Common myeloid progenitor, CD34-positive (primary cell): ENCODE measurements around the gene CCS.
A peak's percentile ranks its signal among the peaks of the same experiment; 100 is the strongest.

Experiments used
- CTCF ChIA-PET: fragments of 350-600 bp; sonication (Branson Sonifier 250); formaldehyde crosslinking; loops from one replicate; lab custom pipeline; 2021; ENCODE audit warnings: antibody characterized with exemption; lab: Charles Lee
- POLR2A ChIA-PET: fragments of 350-600 bp; sonication (Branson Sonifier 250); formaldehyde crosslinking; loops from one replicate; lab custom pipeline; 2021; ENCODE audit warnings: antibody characterized with exemption; lab: Charles Lee
- DNase-seq, 3 donors: peaks; one replicate each; pipeline versions ENCODE4 v3.0.0 to v3.0.0-alpha.2; 2013
- H3K27ac ChIP-seq, 2 experiments: 1 replicate in 1 of 2; 2 replicates in 1 of 2; pipeline ENCODE4 v1.7.0; 2013; ENCODE audit warnings: inconsistent platforms in 2 of 2, low read length in 2 of 2, mild to moderate bottlenecking in 2 of 2, low read depth in 1 of 2, moderate library complexity in 1 of 2; ENCODE audit not compliant: severe bottlenecking in 2 of 2, insufficient read depth in 1 of 2, poor library complexity in 1 of 2
- H3K27me3 ChIP-seq, 5 experiments: replicated peaks in 2 of 5; 1 replicate in 3 of 5; 2 replicates in 2 of 5; pipeline versions ENCODE4 v1.6.1 to v1.7.0; 2013; ENCODE audit warnings: low read length in 4 of 5, mild to moderate bottlenecking in 2 of 5, moderate library complexity in 2 of 5, inconsistent platforms in 1 of 5; ENCODE audit not compliant: insufficient read depth in 5 of 5, control insufficient read depth in 4 of 5
- H3K36me3 ChIP-seq, 4 experiments: 1 replicate in 2 of 4; 2 replicates in 2 of 4; pipeline versions ENCODE4 v1.6.1 to v1.7.0; 2013; ENCODE audit warnings: low read length in 3 of 4, control low read depth in 1 of 4, mild to moderate bottlenecking in 1 of 4; ENCODE audit not compliant: control insufficient read depth in 4 of 4, insufficient read depth in 4 of 4
- H3K4me1 ChIP-seq, 4 experiments: 1 replicate in 3 of 4; 2 replicates in 1 of 4; pipeline versions ENCODE4 v1.6.1 to v1.7.1; 2013; ENCODE audit warnings: low read length in 3 of 4, mild to moderate bottlenecking in 3 of 4, control low read depth in 1 of 4, inconsistent platforms in 1 of 4, moderate library complexity in 1 of 4; ENCODE audit not compliant: control insufficient read depth in 4 of 4, insufficient read depth in 4 of 4; ENCODE audit errors: control extremely low read depth in 1 of 4
- H3K4me3 ChIP-seq, 7 experiments: 1 replicate in 4 of 7; 2 replicates in 3 of 7; pipeline versions ENCODE4 v1.5.1 to v1.7.0; 2013; ENCODE audit warnings: mild to moderate bottlenecking in 7 of 7, low read length in 6 of 7, moderate library complexity in 6 of 7, inconsistent platforms in 2 of 7, low read depth in 2 of 7, control low read depth in 1 of 7; ENCODE audit not compliant: insufficient read depth in 4 of 7, control insufficient read depth in 1 of 7; ENCODE audit errors: extremely low read depth in 1 of 7
- H3K9me3 ChIP-seq, 5 experiments: 1 replicate in 4 of 5; 2 replicates in 1 of 5; pipeline versions ENCODE4 v1.6.1 to v1.7.1; 2013; ENCODE audit warnings: low read length in 4 of 5, mild to moderate bottlenecking in 2 of 5, inconsistent platforms in 1 of 5, low read depth in 1 of 5, moderate library complexity in 1 of 5; ENCODE audit not compliant: control insufficient read depth in 4 of 5, insufficient read depth in 2 of 5; ENCODE audit errors: control extremely low read depth in 1 of 5
- WGBS: methylation state at CpG from one replicate; pipeline ENCODE4 v1.1.5; 2013; ENCODE audit not compliant: insufficient coverage; 5-methylcytosine and 5-hydroxymethylcytosine counted together

The CCS gene

DNA sequence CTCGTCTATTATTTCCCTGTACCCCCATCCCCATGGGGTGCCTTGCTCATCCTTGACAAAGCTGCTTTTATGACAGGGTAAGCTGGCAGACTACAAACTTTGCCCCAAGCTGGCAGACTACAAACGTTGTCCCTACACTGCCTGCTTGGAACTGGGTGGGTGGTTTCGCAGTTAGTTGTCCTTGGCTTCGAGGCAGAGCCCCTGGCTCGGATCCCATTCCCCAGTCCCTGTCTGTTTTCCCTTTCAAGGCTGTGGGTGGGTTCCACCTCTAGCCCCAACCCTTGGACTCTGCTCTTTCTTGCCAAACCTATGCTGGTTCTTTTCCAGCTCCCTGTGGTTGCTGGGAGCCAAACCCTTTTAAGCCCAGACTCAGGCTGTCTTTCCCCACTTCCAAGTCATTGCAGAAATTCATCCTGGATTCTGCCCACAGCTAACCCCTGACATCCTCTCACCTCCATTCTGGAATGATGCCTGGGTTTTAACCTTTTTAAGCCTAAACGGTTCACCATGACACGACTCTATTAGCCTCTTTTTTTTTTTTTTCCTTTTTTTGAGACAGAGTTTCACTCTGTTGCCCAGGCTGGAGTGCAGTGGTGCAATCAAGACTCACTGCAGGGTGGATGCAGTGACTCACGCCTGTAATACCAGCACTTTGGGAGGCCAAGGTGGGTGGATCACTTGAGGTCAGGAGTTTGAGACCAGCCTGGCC lies 14.3 kb downstream of the CCS start:
- POLR2A ChIA-PET, result interaction anchor here (1.0 to 1.7 kb wide), 4 partner anchors 9 to 14 kb away, joined by 3 to 4 read pairs (median 4); partner anchors contain the start of genes CCDC87, CCS and RBM14
- WGBS, result 96% methylated on average over 8 of the region's 8 CpGs
- no peaks in the 10 kb centered on the region for H3K27me3 ChIP-seq
- no peak for DNase-seq
- no peak overlapping the region for H3K4me3 ChIP-seq
- H3K4me1 ChIP-seq, result peaks cover 5 to 11% (median 7%) of the 10 kb centered on the region in 4 experiments
- H3K9me3 ChIP-seq, result no peaks in the 10 kb centered on the region
- CTCF ChIA-PET, result interaction anchor here (0.9 to 1.6 kb wide), 5 partner anchors 10 to 28 kb away, joined by 3 to 4 read pairs (median 3); no protein-coding TSS in a partner anchor
- H3K36me3 ChIP-seq, result peaks cover 5 to 40% (median 31%) of the 10 kb centered on the region in 4 experiments
- no peak overlapping the region for H3K27ac ChIP-seq

DNA sequence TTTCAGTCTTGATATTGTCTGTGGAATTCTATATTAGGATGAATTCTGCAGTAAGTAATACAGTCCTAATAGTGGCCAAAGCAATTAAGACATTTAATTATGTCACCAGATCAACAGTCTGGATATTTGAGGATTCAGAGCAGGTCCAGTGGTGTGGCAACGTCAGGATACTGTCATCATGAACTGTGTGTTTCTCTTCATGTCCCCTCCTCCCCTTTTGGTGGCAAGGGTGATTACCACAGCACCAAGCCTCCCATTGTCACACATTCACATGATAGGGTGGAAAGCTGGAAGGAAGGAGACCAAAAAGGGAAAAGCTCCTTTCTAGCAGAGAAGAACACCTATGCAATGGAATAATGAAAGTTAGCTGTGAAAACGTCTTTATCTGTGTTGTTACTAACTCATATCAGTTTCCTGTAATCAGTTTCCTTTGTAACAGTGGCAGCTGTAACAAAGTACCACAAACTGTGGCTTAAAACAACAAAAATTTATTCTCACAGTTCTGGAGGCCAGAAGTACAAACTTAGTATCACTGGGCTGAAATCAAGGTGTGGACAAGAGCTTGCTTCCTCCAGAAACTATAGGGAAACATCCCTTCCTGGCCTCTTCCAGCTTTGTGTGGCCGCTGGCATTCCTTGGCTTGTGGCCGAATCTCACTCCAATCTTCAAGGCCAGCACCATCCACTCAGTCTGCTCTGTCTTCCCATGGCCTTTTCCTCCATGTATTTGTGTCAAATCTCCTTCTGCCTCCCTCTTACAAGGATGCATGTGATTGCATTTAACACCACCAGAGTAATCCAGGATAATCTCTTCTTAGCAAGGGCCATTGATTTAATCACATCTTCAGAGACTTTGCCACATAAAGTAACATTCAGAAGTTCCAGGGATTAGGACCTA lies 17.0 kb downstream of the CCS start:
- 100% methylated on average over 2 of the region's 4 CpGs for WGBS
- Histone ChIP-seq H3K4me1 (peaks cover 5 to 11% (median 7%) of the 10 kb centered on the region in 4 experiments), H3K36me3 (peaks cover 3 to 22% (median 16%) of the 10 kb centered on the region in 4 experiments), H3K4me3 (peak overlapping the region in 1 of 7 experiments; percentile 2), H3K27me3 (no peaks in the 10 kb centered on the region), H3K9me3 (no peaks in the 10 kb centered on the region), H3K27ac (peak overlapping the region in 1 of 2 experiments; percentile 49)
- peak in 2 of 3 donors; percentile 43 to 59 for DNase-seq
- CTCF ChIA-PET, result interaction anchor here (1.2 to 3.0 kb wide), 3 partner anchors 10 to 17 kb away, joined by 3 to 11 read pairs (median 3); partner anchors contain the start of genes CCDC87 and CCS
- POLR2A ChIA-PET, result no interaction called here

DNA sequence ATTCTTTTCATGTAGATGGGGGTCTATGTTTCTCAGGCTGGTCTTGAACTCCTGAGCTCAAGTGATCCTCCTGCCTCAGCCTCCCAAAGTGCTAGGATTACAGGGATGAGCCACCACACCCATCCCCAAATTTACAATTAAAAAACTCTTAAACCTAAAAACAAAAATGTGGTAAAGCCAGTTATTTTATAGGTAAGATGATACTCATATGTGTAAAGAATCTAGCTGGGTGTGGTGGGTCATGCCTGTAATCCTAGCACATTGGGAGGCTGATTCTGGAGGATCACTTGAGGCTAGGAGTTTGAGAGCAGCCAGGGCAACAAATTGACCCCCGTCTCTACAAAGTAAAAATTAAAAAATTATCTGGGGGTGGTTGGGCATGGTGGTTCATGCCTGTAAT lies 19.5 kb downstream of the CCS start:
- CTCF ChIA-PET, result interaction anchor here (0.8 to 1.9 kb wide), 4 partner anchors 13 to 33 kb away, joined by 3 to 4 read pairs (median 4); no protein-coding TSS in a partner anchor
- Histone ChIP-seq H3K36me3 (peaks cover 0 to 2% (median 0%) of the 10 kb centered on the region in 4 experiments), H3K27me3 (no peaks in the 10 kb centered on the region), H3K4me1 (peaks cover 5 to 18% (median 11%) of the 10 kb centered on the region in 4 experiments), H3K4me3 (no peak overlapping the region), H3K9me3 (no peaks in the 10 kb centered on the region), H3K27ac (no peak overlapping the region)
- 100% methylated on average over 1 of the region's 1 CpG for WGBS
- DNase-seq, result no peak
- POLR2A ChIA-PET, result no interaction called here

DNA sequence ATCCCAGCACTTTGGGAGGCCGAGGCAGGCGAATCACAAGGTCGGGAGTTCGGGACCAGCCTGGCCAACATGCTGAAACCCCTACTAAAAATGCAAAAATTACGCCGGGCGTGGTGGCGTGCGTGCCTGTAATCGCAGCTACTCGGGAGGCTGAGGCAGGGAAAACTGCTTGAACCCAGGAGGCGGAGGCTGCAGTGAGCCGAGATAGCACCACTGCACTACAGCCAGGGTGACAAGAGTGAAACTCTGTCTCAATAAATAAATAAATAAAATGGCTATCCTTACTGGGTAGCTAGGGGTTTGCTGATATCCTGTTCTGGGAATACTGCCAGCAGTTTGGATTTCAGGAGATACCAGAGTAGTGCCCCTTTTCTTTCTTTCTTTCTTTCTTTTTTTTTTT lies 21.1 kb downstream of the CCS start:
- Histone ChIP-seq H3K36me3 (peaks cover 0 to 18% (median 6%) of the 10 kb centered on the region in 4 experiments), H3K4me1 (peaks cover 20 to 34% (median 26%) of the 10 kb centered on the region in 4 experiments), H3K4me3 (no peak overlapping the region), H3K9me3 (no peaks in the 10 kb centered on the region), H3K27ac (no peak overlapping the region), H3K27me3 (no peaks in the 10 kb centered on the region)
- DNase-seq, result no peak
- 95% methylated on average over 13 of the region's 13 CpGs for WGBS
- CTCF ChIA-PET, result interaction anchor here (1.9 kb wide), 1 partner anchor 35 kb away, joined by 4 read pairs; no protein-coding TSS in a partner anchor
- POLR2A ChIA-PET, result interaction anchor here (1.2 kb wide), 1 partner anchor 24 kb away, joined by 5 read pairs; the partner anchor contains the start of gene RBM4

DNA sequence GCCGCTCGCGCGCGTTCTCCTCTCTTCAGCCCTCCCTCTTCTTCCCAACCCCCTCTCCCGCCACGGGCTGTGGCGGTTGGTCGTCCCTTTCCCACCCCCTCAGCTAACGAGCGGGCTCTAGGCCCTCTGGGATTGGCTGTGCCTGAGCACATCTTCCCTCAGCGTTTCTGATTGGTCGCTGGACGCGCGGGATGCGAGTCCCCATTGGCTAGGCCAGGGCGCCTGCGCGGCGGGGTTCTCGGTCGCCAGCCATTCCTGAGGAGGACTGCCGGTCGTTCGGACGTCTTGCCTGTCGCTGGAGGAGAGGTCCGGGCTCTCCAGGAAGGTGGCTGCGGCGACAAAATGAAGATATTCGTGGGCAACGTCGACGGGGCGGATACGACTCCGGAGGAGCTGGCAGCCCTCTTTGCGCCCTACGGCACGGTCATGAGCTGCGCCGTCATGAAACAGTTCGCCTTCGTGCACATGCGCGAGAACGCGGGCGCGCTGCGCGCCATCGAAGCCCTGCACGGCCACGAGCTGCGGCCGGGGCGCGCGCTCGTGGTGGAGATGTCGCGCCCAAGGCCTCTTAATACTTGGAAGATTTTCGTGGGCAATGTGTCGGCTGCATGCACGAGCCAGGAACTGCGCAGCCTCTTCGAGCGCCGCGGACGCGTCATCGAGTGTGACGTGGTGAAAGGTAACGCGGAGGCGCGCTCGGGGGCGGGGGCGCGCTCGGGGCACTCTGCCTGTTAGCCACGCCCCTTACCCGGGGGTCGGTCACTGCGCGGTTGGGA lies 23.6 kb downstream of the CCS start, which contains the start of gene RBM14:
TSS of gene RBM14 (plus strand) at position 252 of the 776 bp plus-strand sequence. CDS start at position 343, 91 bp downstream.
- Histone ChIP-seq H3K27ac (peak within 1 kb of the TSS; percentile 93 to 97), H3K4me1 (peaks cover 18 to 33% (median 28%) of the 10 kb centered on the region in 4 experiments), H3K36me3 (peaks cover 0 to 37% (median 15%) of the 10 kb centered on the region in 4 experiments), H3K4me3 (peak within 1 kb of the TSS; percentile 90 to 100 (median 96)), H3K27me3 (no peaks in the 10 kb centered on the region), H3K9me3 (no peaks in the 10 kb centered on the region)
- POLR2A ChIA-PET, result interaction anchor here (0.6 to 2.4 kb wide), 16 partner anchors 10 to 976 kb away, joined by 3 to 16 read pairs (median 4); partner anchors contain the start of genes ACTN3, CCDC87, CCS and RBM4
- CTCF ChIA-PET, result interaction anchor here (0.7 to 2.1 kb wide), 5 partner anchors 16 to 62 kb away, joined by 3 to 8 read pairs (median 4); partner anchors contain the start of genes CCDC87, CCS and RBM4
- peak; percentile 98 to 99 (median 99) for DNase-seq
- 0% methylated on average over 78 of the region's 90 CpGs for WGBS
